HG03432 (cell line): Measurements from ENCODE around the gene NR2F1-AS1.

ENCODE experiments used
- ATAC-seq: cut with Tn5 transposase; IDR thresholded peaks from one replicate; pipeline ENCODE4 v1.9.1; 2021; ENCODE audit warnings: mild to moderate bottlenecking, moderate library complexity; ENCODE audit not compliant: unreplicated experiment

Gene NR2F1-AS1

DNA sequence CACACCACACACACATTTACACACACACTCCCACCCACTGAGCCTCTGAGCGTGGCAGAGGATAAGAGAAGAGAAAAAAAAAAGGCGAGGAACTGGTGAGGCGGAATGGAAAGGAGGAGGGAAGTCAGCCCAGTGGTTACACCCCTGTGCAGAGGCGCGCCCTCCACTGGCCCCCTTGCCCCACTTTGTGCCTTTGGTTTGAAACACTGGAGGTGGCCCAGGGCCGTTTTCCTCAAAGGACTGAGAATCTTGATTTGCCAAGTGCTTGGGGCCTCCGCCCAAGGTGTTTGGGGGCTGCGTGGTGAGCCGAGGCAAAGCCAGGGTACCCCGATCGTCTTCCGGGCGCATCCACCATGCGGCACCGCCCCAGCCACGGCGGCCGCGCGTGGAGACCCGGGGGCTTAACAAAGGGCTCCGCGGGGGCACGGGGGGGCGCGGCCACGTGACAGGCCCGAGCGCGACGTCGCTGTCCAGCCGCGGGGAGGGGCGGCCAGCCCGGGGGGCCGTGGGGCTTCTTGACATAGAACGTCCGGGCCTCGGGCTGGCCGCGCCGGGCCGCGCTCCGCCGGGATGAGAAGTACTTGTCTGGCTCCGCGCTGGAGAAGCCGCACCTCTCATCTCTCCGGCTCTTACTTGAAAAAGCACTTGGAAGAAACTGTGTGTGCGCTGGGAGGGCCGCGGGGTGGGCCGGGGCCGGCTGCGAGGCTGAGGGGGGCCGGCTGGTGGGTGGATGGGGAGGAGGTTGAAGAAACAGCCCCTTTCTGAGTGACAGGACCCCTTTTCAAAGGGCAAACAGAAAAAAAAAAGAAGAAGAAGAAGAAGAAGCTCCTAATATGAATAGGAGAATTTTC is 23.0 kb upstream of the NR2F1-AS1 start:
- ATAC-seq: no peak

DNA sequence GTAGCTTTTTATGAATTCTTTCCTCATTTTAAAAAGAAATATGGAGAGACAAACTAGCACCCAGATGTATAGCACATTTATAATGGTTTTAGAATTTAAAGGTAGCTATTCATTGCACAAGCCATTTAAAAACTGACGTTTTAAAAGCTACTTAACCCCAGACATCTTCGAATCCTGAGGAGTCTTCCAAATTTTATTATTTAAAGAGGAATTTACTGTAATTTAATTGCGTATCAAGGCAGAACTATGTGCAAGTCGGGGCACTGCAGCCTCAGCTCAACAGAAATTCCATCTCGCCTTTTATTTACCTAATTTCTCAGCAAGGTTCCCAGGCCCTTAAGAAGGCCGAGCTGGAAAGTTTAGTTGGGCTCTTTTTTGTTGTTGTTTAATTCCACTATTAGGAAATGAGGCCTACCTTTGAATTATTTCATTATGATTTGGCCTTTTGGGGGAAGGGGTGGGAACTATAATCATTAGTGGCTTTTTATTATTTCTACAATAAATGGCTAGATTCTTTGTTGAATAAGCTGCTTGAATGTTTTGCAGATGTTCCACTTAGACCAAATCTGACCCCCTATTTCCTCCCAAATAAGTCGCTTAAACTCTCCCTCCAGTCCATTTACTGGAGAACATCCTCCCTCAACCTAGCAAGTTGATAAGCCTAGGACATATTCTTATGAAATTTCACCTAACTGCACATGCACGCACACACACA is 22.2 kb upstream of the NR2F1-AS1 start:
- ATAC-seq: no peak

DNA sequence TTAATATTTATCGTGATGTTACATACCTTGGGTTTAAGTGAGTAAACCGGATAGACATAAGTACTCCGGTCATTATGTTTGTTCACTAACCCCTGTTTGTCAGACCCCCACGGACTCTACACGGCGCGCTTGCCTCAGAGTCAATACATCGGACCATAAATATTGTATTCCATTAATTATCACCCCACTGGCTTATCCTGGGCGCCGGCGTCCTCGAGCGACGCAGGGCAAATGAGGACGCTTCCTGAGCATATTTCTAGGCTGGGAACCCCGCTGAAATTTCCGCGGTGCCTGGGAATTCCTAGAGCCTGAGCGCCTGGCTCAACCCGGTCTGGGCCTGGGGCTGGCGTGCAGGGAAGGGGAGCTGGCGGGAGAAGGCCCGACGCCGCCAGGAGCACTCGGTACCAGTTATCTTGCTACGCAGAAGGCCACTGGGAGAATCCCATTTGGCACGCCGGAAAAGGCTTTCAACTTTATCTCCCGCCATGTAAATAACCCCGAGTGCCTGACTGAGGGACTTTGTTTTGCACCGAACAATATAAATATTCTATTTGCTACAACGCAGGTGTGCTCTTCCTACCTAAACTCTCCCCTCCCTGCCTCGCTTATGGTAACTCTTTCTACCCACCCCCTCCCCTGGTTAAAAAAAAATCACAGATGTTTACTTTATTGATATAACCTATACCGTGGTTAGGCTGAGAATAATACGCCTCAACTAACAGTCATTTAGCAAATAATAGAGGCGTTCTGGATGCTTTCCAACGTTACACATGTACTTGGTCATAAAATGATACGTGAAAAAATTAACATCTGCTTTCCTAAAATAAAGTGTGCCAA is 21.4 kb upstream of the NR2F1-AS1 start:
- ATAC-seq: no peak

DNA sequence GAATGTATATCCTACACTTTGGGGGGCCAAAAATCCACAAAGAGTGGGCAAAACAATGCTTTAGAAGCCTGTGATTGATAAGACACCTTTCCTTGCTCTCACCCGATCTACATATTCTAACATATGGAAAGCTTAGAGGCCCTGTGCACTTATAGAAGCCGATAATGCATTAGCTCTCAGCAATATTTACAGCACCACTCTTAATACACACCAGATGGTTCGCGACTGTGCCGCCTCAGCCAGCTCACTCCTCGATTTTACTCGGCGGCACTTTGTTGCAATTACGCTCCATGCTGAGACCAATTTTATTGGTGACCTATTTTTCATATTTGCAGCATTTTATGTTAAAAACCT is 20.8 kb upstream of the NR2F1-AS1 start:
- no peak for ATAC-seq

DNA sequence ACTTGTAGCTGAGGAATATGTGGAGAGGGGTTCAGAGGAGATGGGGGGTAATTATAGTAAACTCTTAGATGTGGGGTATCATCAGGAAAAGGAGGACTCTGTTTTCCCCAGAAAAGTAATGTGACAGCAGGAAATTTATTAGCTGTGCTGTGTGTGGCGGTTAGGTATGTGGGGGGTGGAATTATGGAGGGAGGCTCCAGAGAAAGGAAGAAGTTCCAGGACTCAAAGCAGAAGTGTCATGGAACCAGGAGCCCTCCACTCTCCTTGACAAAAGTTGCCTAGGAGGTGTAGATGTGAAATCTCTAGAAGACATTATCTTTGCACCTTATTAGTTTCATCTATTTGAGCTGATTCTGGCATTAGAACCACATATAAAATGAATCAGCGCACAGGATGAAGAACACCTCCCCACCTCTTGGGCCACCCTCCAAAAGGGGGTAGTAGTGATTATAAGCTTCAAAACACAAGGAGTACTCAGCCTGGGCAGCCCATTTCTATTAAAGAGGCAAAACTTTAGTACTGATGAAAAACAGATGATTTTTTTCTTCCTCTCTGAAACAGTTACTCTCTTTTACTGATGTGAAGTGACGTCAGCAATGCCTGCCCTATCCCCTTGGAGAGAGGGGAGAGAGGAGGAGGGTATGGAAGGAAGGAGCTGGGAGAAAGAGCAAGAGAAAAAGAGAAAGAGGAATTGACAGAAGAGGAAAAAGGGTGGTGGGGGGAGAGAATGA is 20.2 kb upstream of the NR2F1-AS1 start:
- no peak for ATAC-seq

DNA sequence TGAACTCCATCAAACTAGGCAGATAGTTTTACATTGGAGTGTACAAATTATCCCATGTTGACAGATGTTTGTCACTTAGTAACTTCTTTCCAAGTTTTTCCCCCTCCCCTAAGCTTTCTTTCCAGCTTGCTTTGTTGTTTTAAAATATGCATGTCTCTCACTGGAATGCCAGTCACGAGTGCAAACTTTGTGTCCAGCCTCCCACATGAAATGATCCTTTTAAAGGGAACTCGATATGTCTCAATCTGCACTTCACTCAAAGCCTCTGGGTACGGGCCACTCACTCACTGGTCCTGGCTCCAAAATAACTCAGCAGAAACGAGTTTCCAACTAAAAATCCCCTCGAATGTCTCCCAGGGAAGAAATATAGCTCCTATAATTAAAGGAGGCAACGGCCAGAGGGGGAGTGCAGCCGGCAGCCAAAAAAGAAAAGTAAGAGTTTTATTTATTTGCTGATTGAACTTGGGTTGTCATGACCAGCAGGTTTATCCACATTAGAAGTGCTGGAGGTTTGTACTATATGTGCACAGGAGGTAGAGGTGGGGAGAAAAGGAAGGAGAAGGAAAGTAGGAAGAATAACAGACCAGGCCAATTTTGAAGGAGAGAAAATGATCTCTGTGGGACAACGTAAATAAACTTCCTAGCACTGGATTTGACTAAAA is 19.5 kb upstream of the NR2F1-AS1 start:
- ATAC-seq: no peak

DNA sequence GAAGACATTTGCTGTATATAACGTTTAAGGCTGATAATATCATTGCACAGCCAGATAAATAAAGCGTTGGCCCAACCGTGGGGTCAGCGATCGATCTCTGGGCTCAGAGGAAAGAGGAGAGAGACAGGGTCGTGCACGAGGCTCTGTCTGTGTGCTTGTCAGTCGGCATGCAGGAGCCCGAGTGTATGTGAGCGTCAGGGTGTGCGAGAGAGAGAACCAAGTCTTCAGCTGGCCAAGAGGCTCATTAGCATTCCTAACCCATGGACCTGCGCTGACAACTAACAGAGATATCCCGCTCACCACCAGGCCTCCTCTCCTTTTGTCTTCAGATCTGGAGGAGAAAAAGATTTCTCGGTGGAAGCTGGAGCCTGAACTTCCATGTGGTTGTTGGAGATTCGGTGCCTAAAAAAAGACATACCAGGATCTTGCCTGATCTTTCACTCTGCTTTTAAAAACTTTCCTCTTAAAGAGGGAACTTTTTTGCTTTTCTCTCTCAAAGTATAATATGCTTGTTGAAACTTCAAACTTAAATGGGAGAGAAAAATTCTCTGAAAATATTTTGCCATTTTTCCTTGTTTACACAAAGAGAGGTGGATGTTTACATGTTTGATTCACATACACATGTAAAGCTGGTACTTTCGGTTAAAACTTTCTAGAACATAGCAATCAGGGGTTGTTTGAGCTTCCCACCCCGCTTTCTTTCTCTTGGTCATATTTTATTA is 18.5 kb upstream of the NR2F1-AS1 start:
- no peak for ATAC-seq

DNA sequence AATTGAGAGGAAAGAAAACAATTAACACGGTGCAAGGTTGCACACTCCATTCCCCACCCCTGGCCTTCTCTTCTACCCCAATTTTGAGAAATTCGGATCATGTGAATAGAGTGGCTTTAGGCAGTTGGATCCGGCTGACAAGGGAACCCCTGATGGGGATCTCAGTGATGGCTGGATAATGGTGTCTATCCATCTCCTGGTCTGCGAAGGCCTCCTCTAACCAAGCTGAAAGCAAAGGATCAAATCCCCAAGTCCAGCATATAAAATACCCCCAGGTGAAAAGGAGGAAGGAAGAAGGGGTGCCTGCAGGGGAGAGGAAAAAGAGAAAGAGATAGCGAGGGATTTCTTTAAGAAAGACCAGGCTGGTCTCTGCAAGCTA is 18.0 kb upstream of the NR2F1-AS1 start:
- ATAC-seq: no peak

DNA sequence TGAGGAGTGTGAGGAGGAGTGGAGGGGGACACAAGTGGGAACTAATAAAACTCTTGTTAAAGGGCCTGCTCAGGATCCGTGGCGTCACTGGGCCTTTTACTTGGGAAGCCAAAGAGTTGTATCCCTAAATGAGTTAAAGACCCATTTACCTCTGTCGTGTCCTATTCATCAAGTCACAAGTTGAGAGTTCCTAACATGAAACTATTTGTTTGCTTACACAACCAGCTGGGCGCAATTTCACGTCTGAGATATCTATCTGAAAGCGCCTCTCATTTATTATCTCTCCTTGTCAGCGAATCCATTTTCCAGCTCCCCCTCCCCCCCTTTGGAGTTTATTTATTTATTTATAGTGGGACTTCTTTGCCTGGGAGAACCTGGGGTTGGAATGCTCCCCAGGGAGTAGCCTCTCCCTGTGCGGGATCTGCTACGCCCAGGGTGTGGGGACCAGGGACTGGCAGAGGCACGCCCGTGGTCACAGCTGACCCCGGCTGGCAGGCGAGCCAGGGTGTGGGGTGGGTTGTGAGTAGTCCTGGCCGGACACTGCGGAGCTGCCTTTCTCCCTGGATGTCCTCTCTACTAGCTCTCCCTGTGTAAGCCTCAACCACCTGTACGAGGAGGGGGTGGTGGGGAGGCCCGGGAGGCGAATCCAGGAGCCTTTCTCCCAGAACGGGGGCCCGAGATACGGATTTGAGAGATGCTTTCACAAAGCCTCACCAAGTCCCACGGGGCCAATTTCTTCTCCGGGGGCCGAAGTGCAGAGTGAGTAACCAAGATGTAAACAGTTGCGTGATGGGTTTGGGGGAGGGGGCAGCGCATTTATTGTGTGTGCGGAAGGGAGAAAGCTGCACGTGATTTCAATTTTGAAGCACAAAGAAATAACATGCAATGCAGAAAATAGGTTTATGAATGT is 17.3 kb upstream of the NR2F1-AS1 start:
- no peak for ATAC-seq

DNA sequence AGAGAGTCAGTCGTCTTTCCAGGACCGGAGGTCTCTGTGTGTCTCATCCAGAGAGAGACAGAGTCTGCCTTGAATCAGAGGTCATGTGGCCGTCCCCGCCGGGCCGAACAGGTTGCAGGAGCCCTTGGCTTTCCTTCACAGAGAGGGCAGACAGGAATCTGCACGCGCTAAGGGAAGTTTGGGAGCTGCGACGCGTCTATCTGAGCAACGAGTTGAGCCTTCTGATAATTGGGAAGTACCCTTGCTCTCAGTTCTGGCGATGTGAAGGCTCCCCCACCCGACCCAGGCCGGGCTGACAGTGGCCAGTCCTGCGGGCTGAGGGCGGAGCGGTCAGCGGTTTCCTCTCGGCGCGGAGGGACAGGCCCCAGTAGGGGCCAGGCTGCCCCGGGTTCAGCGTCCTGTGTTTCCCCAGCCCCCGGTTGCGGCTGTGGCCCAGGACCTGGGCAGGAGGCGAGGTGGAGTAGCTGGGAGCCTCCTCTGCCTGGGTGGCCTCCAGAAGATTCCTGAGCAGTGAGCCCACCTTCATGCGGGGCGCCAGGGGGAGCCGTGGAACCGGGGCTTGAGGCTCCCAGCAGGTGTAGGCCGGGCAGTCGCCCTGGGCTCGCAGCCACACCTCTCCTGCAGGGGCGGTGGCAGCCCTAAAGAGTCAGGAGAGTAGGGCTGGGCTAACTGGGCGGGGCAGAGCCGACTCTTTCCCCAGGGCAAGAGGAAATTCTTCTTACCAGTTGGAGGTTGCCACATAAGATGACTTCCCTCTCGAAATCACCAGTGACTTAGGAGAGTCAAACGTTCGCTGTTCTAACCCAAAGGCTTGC is 15.9 kb upstream of the NR2F1-AS1 start:
- no peak for ATAC-seq

DNA sequence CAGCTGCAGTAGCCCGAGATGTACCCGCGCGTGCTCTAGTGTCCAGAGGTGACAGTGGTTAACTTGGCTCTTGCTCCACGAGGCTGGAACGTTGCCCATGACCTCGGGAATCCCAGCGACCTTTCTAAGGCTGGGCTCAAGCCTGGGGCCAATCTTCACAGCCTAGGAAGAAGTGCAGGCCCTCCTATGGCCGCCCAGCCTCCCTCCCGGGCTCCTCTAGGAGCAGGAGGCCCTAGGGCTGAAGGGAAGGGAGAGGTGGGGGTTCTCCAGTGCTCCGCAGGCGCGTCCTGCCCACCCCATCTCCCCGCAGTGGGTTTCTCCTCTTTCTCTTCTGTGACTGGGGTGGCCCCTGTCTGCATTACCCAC is 15.3 kb upstream of the NR2F1-AS1 start:
- no peak for ATAC-seq

DNA sequence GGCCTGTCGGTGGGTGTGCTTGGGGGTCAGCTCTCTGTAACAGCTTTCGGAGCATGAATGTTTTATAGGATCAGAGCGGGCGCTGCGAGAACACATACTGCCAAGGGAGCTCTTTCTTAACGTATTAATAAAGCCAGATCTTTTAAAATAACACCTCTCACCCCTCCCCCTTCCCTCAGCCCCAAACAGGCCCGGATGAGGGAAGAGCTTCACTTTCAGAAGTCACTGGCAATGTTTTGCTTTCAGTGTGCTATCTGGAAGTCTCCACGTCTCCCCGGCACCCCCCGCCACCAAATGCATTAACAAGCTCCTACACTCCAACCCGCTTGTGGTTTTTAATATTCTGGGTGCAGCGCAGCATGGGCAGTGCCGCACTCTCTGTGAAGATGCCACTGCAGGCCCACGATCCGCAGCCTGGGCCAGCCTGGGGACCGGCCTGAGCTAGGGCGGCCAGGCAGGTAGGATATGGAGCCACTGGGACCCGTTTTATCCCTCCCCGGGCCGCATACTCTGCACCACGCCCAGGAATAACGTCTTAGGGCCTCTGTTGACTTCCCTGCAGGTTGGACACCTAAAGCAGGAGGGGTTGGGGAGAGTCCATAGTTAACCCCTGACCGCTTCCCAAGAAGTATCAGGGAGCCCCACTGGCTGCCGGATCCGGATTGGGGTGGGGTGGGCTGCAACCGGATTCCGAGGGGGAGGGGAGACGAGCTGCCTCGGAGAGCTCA is 14.6 kb upstream of the NR2F1-AS1 start:
- no peak for ATAC-seq

DNA sequence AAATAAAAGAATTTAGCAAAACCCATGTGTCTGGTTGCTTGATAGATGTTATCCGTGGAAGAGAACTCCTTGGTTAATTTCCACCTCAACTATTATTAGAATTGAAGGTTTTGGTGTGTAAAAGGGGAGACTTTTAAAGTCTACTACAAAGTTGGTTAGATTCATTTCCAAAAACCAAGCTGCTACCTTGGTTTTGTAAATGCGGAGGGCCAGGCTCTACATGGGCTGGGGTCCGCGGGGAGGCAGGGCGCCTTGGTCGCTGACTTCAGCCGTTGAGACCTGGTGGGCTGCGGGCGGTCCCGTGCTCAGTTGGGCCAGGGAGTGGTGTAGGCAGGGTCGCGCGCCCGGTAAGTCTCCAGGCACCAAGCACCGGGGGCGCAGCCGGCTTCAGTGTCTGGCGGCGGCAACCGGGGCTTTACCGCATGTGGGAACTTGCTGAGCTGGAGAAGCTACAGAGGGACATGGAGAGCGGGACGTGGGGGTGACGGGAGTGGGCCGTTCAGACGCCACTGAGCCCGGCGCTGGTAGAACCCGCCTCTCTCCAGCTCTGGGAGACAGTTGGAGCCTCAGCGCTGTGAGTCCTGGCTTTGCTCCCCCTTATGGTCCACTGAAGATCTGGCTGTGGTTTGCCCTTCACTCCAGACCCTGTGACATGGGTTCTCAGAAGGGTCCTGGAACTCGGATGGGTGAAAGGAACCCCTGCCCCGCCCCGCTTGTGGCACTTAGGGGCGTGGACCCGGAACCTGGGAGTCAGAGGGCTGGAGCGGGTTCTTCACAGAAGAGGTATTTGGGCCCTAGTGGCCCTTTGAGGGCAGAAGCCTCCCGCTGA is 13.8 kb upstream of the NR2F1-AS1 start:
- ATAC-seq: no peak

DNA sequence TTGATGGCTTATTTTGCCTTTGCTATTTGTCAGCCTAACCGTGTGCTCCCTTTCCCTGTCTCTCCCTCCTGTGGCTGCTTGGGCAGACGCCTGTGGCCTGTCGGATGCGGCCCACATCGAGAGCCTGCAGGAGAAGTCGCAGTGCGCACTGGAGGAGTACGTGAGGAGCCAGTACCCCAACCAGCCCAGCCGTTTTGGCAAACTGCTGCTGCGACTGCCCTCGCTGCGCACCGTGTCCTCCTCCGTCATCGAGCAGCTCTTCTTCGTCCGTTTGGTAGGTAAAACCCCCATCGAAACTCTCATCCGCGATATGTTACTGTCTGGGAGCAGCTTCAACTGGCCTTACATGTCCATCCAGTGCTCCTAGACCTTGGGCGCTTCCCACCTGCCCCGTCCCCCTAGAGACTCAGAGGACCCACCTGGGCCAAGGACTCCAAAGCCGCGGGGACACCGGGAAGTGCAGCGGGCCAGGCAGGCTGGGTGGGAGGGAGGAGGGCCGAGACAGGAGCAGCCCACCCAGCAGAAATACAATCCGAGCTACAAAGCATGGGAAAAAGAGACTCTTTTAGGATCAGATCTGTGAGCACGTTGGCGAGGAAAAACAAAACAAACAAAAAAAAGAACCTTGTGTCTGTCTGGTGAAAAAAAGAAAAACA is 12.6 kb upstream of the NR2F1-AS1 start:
- ATAC-seq: no peak

DNA sequence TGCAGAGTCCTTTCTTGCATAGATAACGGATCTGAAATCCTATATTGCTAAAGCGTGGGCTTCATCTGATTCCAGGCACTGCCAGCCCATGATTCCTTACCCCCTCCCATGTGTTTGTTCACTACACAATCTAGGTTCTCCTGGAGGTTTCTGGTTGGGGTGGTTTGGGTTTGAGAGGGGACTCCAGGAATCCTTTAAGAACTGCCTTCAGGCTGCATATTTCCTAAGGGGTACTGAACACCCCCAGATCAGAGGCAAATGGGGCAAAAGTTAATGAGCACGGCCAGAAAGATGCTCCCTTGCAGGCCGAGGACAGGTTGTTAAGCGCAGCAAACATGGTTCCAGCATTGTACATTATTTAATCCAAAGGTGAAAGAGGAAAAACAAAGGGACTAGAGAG is 11.9 kb upstream of the NR2F1-AS1 start:
- ATAC-seq: no peak
